CD14-positive monocyte (primary cell): ENCODE results near the gene CLDN24. TPM values are rescaled to one million over a fixed set of nuclear protein-coding genes. Genes with fewer than 3 reads are reported as not detected.

ENCODE experiments used
- DNase-seq, 3 donors: peaks; one replicate each; pipeline ENCODE4 v3.0.0-alpha.2; 2011 to 2022
- H2AFZ ChIP-seq: 2 replicates; pipeline ENCODE4 v1.6.0; 2012; ENCODE audit warnings: mild to moderate bottlenecking, low read depth, low read length, inconsistent platforms; ENCODE audit not compliant: insufficient read depth, poor library complexity, severe bottlenecking
- H3K27ac ChIP-seq, 2 donors: 1 replicate in 1 of 2; 2 replicates in 1 of 2; pipeline ENCODE4 v1.5.1; 2012 to 2013; ENCODE audit warnings: low read length in 2 of 2, control low read depth in 1 of 2, inconsistent platforms in 1 of 2, low read depth in 1 of 2, mild to moderate bottlenecking in 1 of 2
- H3K27me3 ChIP-seq, 2 donors: one replicate each; pipeline versions ENCODE4 v1.6.0 to v1.6.1; 2011 to 2013; ENCODE audit warnings: low read length in 2 of 2; ENCODE audit not compliant: control insufficient read depth in 2 of 2, insufficient read depth in 2 of 2
- H3K36me3 ChIP-seq, 2 donors: replicated peaks in 1 of 2; 1 replicate in 1 of 2; 2 replicates in 1 of 2; pipeline versions ENCODE4 v1.5.1 to v1.6.1; 2012 to 2013; ENCODE audit warnings: low read length in 2 of 2, control low read depth in 1 of 2, inconsistent platforms in 1 of 2, mild to moderate bottlenecking in 1 of 2; ENCODE audit not compliant: insufficient read depth in 2 of 2, control insufficient read depth in 1 of 2
- H3K4me1 ChIP-seq, 2 donors: 1 replicate in 1 of 2; 2 replicates in 1 of 2; pipeline versions ENCODE4 v1.5.1 to v1.6.1; 2012 to 2013; ENCODE audit warnings: low read length in 2 of 2, control low read depth in 1 of 2, inconsistent platforms in 1 of 2, mild to moderate bottlenecking in 1 of 2, moderate library complexity in 1 of 2; ENCODE audit not compliant: insufficient read depth in 2 of 2, control insufficient read depth in 1 of 2
- H3K4me2 ChIP-seq: replicated peaks from 2 replicates; pipeline ENCODE3; 2012; ENCODE audit warnings: low read length, moderate library complexity, mild to moderate bottlenecking; ENCODE audit not compliant: poor library complexity, severe bottlenecking; ENCODE audit errors: extremely low read depth
- H3K4me3 ChIP-seq, 3 experiments: fragments of 200-600 bp in 1 of 3; sonication (generic) in 1 of 3; replicated peaks in 1 of 3; 1 replicate in 2 of 3; 2 replicates in 1 of 3; pipeline ENCODE4 v1.5.1; 2011 to 2013; ENCODE audit warnings: low read length in 3 of 3, mild to moderate bottlenecking in 3 of 3, control low read depth in 2 of 3, low read depth in 2 of 3, inconsistent platforms in 1 of 3, moderate library complexity in 1 of 3
- H3K79me2 ChIP-seq: 2 replicates; pipeline ENCODE4 v1.6.0; 2012; ENCODE audit warnings: mild to moderate bottlenecking, control low read depth, inconsistent platforms, low read length, moderate library complexity; ENCODE audit not compliant: insufficient read depth
- H3K9ac ChIP-seq: 2 replicates; pipeline ENCODE4 v1.6.0; 2017; ENCODE audit warnings: low read length, mild to moderate bottlenecking; ENCODE audit not compliant: insufficient read depth, poor library complexity, severe bottlenecking
- H3K9me3 ChIP-seq, 2 donors: replicated peaks in 1 of 2; 1 replicate in 1 of 2; 2 replicates in 1 of 2; pipeline versions ENCODE4 v1.5.1 to v1.6.1; 2012 to 2013; ENCODE audit warnings: low read length in 2 of 2, control low read depth in 1 of 2; ENCODE audit not compliant: control insufficient read depth in 1 of 2, insufficient read depth in 1 of 2
- H4K20me1 ChIP-seq: 2 replicates; pipeline ENCODE4 v1.6.0; 2012; ENCODE audit warnings: mild to moderate bottlenecking, low read length, control low read depth, moderate library complexity; ENCODE audit not compliant: insufficient read depth
- H3K27ac Mint-ChIP-seq, 7 donors: one replicate each; pipeline ENCODE4 v1.8.0; 2020; ENCODE audit warnings: mild to moderate bottlenecking in 7 of 7, mixed read lengths in 7 of 7, moderate library complexity in 6 of 7, inconsistent platforms in 2 of 7
- H3K27me3 Mint-ChIP-seq, 3 donors: one replicate each; pipeline ENCODE4 v1.8.0; 2021 to 2022; ENCODE audit warnings: low read depth in 3 of 3, mild to moderate bottlenecking in 3 of 3, mixed read lengths in 3 of 3, moderate library complexity in 3 of 3, inconsistent platforms in 1 of 3
- H3K36me3 Mint-ChIP-seq, 2 donors: one replicate each; pipeline ENCODE4 v1.8.0; 2020; ENCODE audit warnings: mixed read lengths in 2 of 2, inconsistent platforms in 1 of 2, mild to moderate bottlenecking in 1 of 2
- H3K4me1 Mint-ChIP-seq: one replicate; pipeline ENCODE4 v1.8.0; 2020; ENCODE audit warnings: mild to moderate bottlenecking, mixed read lengths
- H3K4me3 Mint-ChIP-seq, 2 donors: one replicate each; pipeline ENCODE4 v1.8.0; 2020; ENCODE audit warnings: mild to moderate bottlenecking in 2 of 2, mixed read lengths in 2 of 2, moderate library complexity in 1 of 2
- H3K9me3 Mint-ChIP-seq, 7 donors: one replicate each; pipeline ENCODE4 v1.8.0; 2020 to 2022; ENCODE audit warnings: mixed read lengths in 7 of 7, mild to moderate bottlenecking in 6 of 7, moderate library complexity in 6 of 7, inconsistent platforms in 2 of 7
- CTCF ChIP-seq: fragments of 200-600 bp; IDR thresholded peaks from one replicate; pipeline ENCODE4 v1.8.0; 2022; ENCODE audit warnings: antibody characterized with exemption, mild to moderate bottlenecking
- WGBS: methylation state at CpG from one replicate; pipeline ENCODE4 v1.1.5; 2013; ENCODE audit warnings: missing lambda C conversion rate; ENCODE audit not compliant: insufficient coverage; 5-methylcytosine and 5-hydroxymethylcytosine counted together
- intact Hi-C, 2 donors: fragments of 100-400 bp; cut with micrococcal nuclease; formaldehyde crosslinking; loops; one replicate each; pipeline versions ENCODE4 v1.15.0 to v1.15.1; 2023
- polyA plus RNA-seq, 3 donors: library from polyadenylated mRNA; depleted of rRNA in 1 of 3; unstranded in 2 of 3; stranded (reverse) in 1 of 3; fragments of 300-500 nt in 2 of 3; fragments of >200 nt in 1 of 3; fragmentation: Illumina TruSeq in 2 of 3; gene quantifications; 1 replicate in 2 of 3; 2 replicates in 1 of 3; pipeline ENCODE4 v1.2.3, GENCODE V29; 2012 to 2021

CLDN24 gene
- polyA plus RNA-seq, 3 donors = not detected

- WGBS = 100% methylated on average over 2 of the region's 5 CpGs
- H3K79me2 ChIP-seq = no peaks in the 10 kb centered on the region
- H2AFZ ChIP-seq = no peak overlapping the region
- peaks cover 15% of the 10 kb centered on the region for H3K4me1 Mint-ChIP-seq
- intact Hi-C loops = no loop called here
- H3K27me3 Mint-ChIP-seq = peaks cover 2 to 9% (median 5%) of the 10 kb centered on the region in 3 donors
- no peaks in the 10 kb centered on the region for H3K27me3 ChIP-seq
- H3K27ac ChIP-seq = no peak overlapping the region
- no peaks in the 10 kb centered on the region for H3K36me3 ChIP-seq
- peaks cover 0 to 3% (median 0%) of the 10 kb centered on the region in 7 donors for H3K9me3 Mint-ChIP-seq
- no peak for DNase-seq
- H3K9me3 ChIP-seq = no peaks in the 10 kb centered on the region
- no peak overlapping the region for H3K9ac ChIP-seq
- H3K4me2 ChIP-seq = no peak overlapping the region
- H3K4me3 ChIP-seq = no peak overlapping the region
- H3K36me3 Mint-ChIP-seq = no peaks in the 10 kb centered on the region
- TF ChIP-seq CTCF = no peak
- no peaks in the 10 kb centered on the region for H4K20me1 ChIP-seq
- peaks cover 9 to 20% of the 10 kb centered on the region in 2 donors for H3K4me1 ChIP-seq
- no peak overlapping the region for H3K27ac Mint-ChIP-seq
- no peak overlapping the region for H3K4me3 Mint-ChIP-seq
Measured at GRCh38 chr4:183352546-183352945, 30.3 kb upstream of the CLDN24 start.

- no peaks in the 10 kb centered on the region for H3K79me2 ChIP-seq
- H3K4me3 ChIP-seq = no peak overlapping the region
- no peaks in the 10 kb centered on the region for H3K27me3 ChIP-seq
- peaks cover 0 to 3% (median 0%) of the 10 kb centered on the region in 7 donors for H3K9me3 Mint-ChIP-seq
- H3K4me1 ChIP-seq = peaks cover 9 to 20% of the 10 kb centered on the region in 2 donors
- DNase-seq = no peak
- peaks cover 3 to 9% (median 3%) of the 10 kb centered on the region in 3 donors for H3K27me3 Mint-ChIP-seq
- H4K20me1 ChIP-seq = no peaks in the 10 kb centered on the region
- no peaks in the 10 kb centered on the region for H3K36me3 ChIP-seq
- no peak overlapping the region for H3K4me3 Mint-ChIP-seq
- no peak for TF ChIP-seq CTCF
- H3K9me3 ChIP-seq = no peaks in the 10 kb centered on the region
- WGBS = 97% methylated on average over 15 of the region's 17 CpGs
- H3K4me1 Mint-ChIP-seq = peaks cover 16% of the 10 kb centered on the region
- intact Hi-C loops = no loop called here
- H3K36me3 Mint-ChIP-seq = no peaks in the 10 kb centered on the region
- peak overlapping the region in 1 of 7 donors; percentile 27 for H3K27ac Mint-ChIP-seq
- no peak overlapping the region for H3K4me2 ChIP-seq
- H3K9ac ChIP-seq = no peak overlapping the region
- H3K27ac ChIP-seq = no peak overlapping the region
- no peak overlapping the region for H2AFZ ChIP-seq
Measured at GRCh38 chr4:183350317-183351071, 28.3 kb upstream of the CLDN24 start.
